ENCODE measurements around the gene STEAP2. TPM values are rescaled to one million over a fixed set of nuclear protein-coding genes. Genes with fewer than 3 reads are reported as not detected.

The STEAP2 gene
- total RNA-seq, 6 experiments from 2014 or later: 11.0 to 18.1 (median 14.9) TPM

DNA sequence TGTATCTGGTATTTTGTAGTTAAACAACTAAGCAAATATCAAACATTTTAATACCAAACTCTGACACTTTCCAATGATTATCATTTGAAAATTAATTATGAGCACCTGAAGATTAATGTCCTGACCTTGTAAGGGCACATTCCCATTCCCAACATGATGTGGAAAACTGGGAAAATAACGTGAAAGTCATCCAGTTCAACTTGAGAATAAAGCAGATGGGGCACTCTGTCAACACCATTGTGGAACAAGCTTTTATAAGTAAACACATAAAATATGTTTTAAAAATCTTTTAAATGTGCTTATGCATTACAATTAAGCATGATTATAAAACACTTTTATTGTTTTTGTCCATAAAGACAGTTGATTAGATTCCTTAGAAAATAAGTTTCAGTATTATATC lies 14.1 kb downstream of the STEAP2 start:
- no peak overlapping the region for H3K27ac Mint-ChIP-seq
- H3K9me3 Mint-ChIP-seq: no peaks in the 10 kb centered on the region
- H3K4me1 Mint-ChIP-seq (ENCODE audit: low read depth): peaks cover 21% of the 10 kb centered on the region
- H3K27me3 Mint-ChIP-seq (ENCODE audit: insufficient read depth): no peaks in the 10 kb centered on the region; the same call in 1 of the 2 replicates
- no peak overlapping the region for H3K4me3 Mint-ChIP-seq
- TF ChIP-seq, protein P1, sequence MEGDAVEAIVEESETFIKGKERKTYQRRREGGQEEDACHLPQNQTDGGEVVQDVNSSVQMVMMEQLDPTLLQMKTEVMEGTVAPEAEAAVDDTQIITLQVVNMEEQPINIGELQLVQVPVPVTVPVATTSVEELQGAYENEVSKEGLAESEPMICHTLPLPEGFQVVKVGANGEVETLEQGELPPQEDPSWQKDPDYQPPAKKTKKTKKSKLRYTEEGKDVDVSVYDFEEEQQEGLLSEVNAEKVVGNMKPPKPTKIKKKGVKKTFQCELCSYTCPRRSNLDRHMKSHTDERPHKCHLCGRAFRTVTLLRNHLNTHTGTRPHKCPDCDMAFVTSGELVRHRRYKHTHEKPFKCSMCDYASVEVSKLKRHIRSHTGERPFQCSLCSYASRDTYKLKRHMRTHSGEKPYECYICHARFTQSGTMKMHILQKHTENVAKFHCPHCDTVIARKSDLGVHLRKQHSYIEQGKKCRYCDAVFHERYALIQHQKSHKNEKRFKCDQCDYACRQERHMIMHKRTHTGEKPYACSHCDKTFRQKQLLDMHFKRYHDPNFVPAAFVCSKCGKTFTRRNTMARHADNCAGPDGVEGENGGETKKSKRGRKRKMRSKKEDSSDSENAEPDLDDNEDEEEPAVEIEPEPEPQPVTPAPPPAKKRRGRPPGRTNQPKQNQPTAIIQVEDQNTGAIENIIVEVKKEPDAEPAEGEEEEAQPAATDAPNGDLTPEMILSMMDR (IDR thresholded peaks at IDR 0.05): no peak
- H3K36me3 Mint-ChIP-seq (ENCODE audit: low read depth): no peaks in the 10 kb centered on the region
- no peak for DNase-seq

DNA sequence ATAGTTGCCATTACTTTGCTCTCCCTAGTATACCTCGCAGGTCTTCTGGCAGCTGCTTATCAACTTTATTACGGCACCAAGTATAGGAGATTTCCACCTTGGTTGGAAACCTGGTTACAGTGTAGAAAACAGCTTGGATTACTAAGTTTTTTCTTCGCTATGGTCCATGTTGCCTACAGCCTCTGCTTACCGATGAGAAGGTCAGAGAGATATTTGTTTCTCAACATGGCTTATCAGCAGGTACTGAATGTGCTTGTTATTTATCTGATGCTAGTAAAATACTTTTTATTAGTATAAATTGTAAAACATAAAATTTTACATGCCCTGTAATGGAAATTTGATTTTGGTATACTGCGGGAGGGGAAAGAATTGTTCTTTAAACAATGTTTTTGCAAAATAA lies 15.7 kb downstream of the STEAP2 start:
- no peak for DNase-seq
- Mint-ChIP-seq H3K36me3 (ENCODE audit: low read depth) (no peaks in the 10 kb centered on the region), H3K9me3 (no peaks in the 10 kb centered on the region), H3K27ac (no peak overlapping the region), H3K27me3 (ENCODE audit: insufficient read depth) (no peaks in the 10 kb centered on the region; the same call in 1 of the 2 replicates), H3K4me3 (no peak overlapping the region), H3K4me1 (ENCODE audit: low read depth) (peaks cover 19% of the 10 kb centered on the region)
- TF ChIP-seq, protein P1 (IDR thresholded peaks at IDR 0.05): no peak

GRCh38 chr7:90229682-90230081 lies 18.1 kb downstream of the STEAP2 start:
- Mint-ChIP-seq H3K9me3 (no peaks in the 10 kb centered on the region), H3K4me3 (no peak overlapping the region), H3K27ac (no peak overlapping the region), H3K27me3 (ENCODE audit: insufficient read depth) (no peaks in the 10 kb centered on the region), H3K4me1 (ENCODE audit: low read depth) (no peaks in the 10 kb centered on the region), H3K36me3 (ENCODE audit: low read depth) (no peaks in the 10 kb centered on the region)
- TF ChIP-seq, protein P1 (IDR thresholded peaks at IDR 0.05): no peak
- DNase-seq: no peak

DNA sequence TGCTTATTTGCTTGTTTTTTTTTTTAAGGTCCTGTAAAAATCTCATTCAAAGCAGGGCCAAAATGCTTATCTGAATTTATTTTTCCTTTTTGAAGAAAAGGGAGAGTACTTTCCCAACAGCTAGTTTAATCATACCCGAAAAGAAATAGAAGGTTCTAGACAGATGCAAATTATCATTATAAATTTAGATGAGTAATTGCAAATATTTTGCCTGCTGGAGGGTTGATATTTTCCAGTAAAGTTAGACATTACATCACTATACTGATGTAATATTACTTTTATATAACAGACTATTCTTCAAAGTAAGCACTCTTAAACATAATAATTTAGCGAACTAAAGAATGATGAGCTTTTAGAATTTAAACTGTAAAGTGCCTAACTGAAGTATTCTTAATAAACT lies 19.3 kb downstream of the STEAP2 start:
- no peaks in the 10 kb centered on the region for H3K27me3 Mint-ChIP-seq (ENCODE audit: insufficient read depth)
- no peak overlapping the region for H3K4me3 Mint-ChIP-seq

DNA sequence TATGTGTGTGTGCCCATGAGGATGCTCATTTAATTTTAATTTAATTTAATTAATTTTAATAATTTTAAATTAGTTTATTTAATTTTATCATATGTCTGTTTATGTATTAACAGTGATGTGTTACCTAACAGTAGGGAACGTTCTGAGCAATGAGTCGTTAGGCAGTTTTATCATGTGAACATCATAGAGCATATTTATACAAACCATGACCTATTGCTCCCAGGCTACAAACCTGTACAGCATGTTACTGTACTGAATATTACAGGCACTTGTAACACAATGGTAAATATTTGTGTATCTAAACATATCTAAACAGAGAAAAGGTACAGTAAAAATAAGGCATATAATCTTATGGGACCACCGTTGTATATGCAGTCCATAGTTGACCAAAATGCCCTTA lies 19.8 kb downstream of the STEAP2 start:
- Mint-ChIP-seq H3K4me3 (no peak overlapping the region), H3K36me3 (ENCODE audit: low read depth) (no peaks in the 10 kb centered on the region)

More for the DNA sequence above, 19.3 kb downstream of the STEAP2 start:
- Mint-ChIP-seq H3K9me3 (no peaks in the 10 kb centered on the region), H3K36me3 (ENCODE audit: low read depth) (no peaks in the 10 kb centered on the region), H3K4me1 (ENCODE audit: low read depth) (no peaks in the 10 kb centered on the region), H3K27ac (no peak overlapping the region)
- DNase-seq: no peak
- TF ChIP-seq, protein P1 (IDR thresholded peaks at IDR 0.05): no peak

More for the DNA sequence above, 19.8 kb downstream of the STEAP2 start:
- Mint-ChIP-seq H3K27ac (no peak overlapping the region), H3K9me3 (no peaks in the 10 kb centered on the region), H3K27me3 (ENCODE audit: insufficient read depth) (no peaks in the 10 kb centered on the region), H3K4me1 (ENCODE audit: low read depth) (no peaks in the 10 kb centered on the region)
- DNase-seq: no peak
- TF ChIP-seq, protein P1 (IDR thresholded peaks at IDR 0.05): no peak

Data from HFFc6 (cell line).